NCI-H510A (cell line): Measurements from ENCODE around the gene SLC38A5.
"Not testable (repeated sequence)": the region's sequence is repeated elsewhere in the genome, so short reads cannot be mapped to it uniquely, and the experiment has no call there.

Experiments
- DNase-seq: peaks from one replicate; lab custom pipeline; 2025; lab: John Stamatoyannopoulos, UW

SLC38A5 gene

GRCh38 chrX:48470110-48470832 is at the start of gene SLC38A5:
Gene SLC38A5, minus strand, starts transcription at chrX:48470260. Its CDS starts 2,336 bp downstream, at chrX:48467924.
- no peak for DNase-seq

GRCh38 chrX:48519481-48519880 is 49.4 kb upstream of the SLC38A5 start:
- DNase-seq: not testable (repeated sequence)

- DNase-seq: no peak
Measured at GRCh38 chrX:48516987-48517386, 46.9 kb upstream of the SLC38A5 start.

- DNase-seq: no peak
Measured at GRCh38 chrX:48516285-48516684, 46.2 kb upstream of the SLC38A5 start.

GRCh38 chrX:48515842-48516241 is 45.8 kb upstream of the SLC38A5 start:
- no peak for DNase-seq

- DNase-seq: no peak
Measured at GRCh38 chrX:48514868-48515460, 44.9 kb upstream of the SLC38A5 start.

GRCh38 chrX:48514126-48514806 is 44.2 kb upstream of the SLC38A5 start:
- DNase-seq: no peak

- no peak for DNase-seq
Measured at GRCh38 chrX:48513670-48514069, 43.6 kb upstream of the SLC38A5 start.

GRCh38 chrX:48512371-48512935 is 42.4 kb upstream of the SLC38A5 start:
- no peak for DNase-seq

- no peak for DNase-seq
Measured at GRCh38 chrX:48511560-48511959, 41.5 kb upstream of the SLC38A5 start.

- DNase-seq: no peak
Measured at GRCh38 chrX:48509619-48510018, 39.6 kb upstream of the SLC38A5 start.

- no peak for DNase-seq
Measured at GRCh38 chrX:48509245-48509590, 39.2 kb upstream of the SLC38A5 start.

- DNase-seq: peak; percentile 14
Measured at GRCh38 chrX:48508400-48509244, 38.6 kb upstream of the SLC38A5 start, which contains the start of gene PORCN. Gene PORCN, plus strand, starts transcription at chrX:48508992. Its CDS starts 829 bp downstream, at chrX:48509821.

GRCh38 chrX:48507246-48507645 is 37.2 kb upstream of the SLC38A5 start:
- DNase-seq: no peak

- no peak for DNase-seq
Measured at GRCh38 chrX:48505481-48505880, 35.4 kb upstream of the SLC38A5 start.

- DNase-seq: no peak
Measured at GRCh38 chrX:48504261-48504660, 34.2 kb upstream of the SLC38A5 start.

- DNase-seq: no peak
Measured at GRCh38 chrX:48498374-48498809, 28.3 kb upstream of the SLC38A5 start.

- no peak for DNase-seq
Measured at GRCh38 chrX:48497871-48498270, 27.8 kb upstream of the SLC38A5 start.

- no peak for DNase-seq
Measured at GRCh38 chrX:48496660-48497059, 26.6 kb upstream of the SLC38A5 start.

- no peak for DNase-seq
Measured at GRCh38 chrX:48493890-48494364, 23.9 kb upstream of the SLC38A5 start.

GRCh38 chrX:48492293-48492910 is 22.3 kb upstream of the SLC38A5 start:
- no peak for DNase-seq
